OCI-LY3 (cell line): Measurements from ENCODE around the gene ROPN1.

Experiments used
- H2AFZ ChIP-seq: fragments of 200-600, 300-600 bp; shearing (Covaris generic); 2 replicates; pipeline ENCODE4 v1.6.0; 2014; ENCODE audit warnings: antibody characterized with exemption, low read depth, low read length
- H3K27ac ChIP-seq: fragments of 200-600, 300-600 bp; sonication (generic); 2 replicates; pipeline ENCODE4 v1.5.1; 2014; ENCODE audit warnings: mild to moderate bottlenecking, low read length, moderate library complexity, mixed read lengths
- H3K27me3 ChIP-seq: fragments of 200-600, 300-600 bp; sonication (generic); 2 replicates; pipeline ENCODE4 v1.6.1; 2014; ENCODE audit warnings: low read depth, low read length, mixed read lengths
- H3K36me3 ChIP-seq: fragments of 200-600, 300-600 bp; sonication (generic); replicated peaks from 2 replicates; pipeline ENCODE3; 2014; ENCODE audit warnings: low read depth, low read length, mixed read lengths
- H3K4me1 ChIP-seq: fragments of 300-600, 200-600 bp; sonication (generic); 2 replicates; pipeline ENCODE4 v1.6.1; 2014; ENCODE audit warnings: low read length, mixed read lengths
- H3K4me2 ChIP-seq: fragments of 200-600, 300-600 bp; sonication (generic); 2 replicates; pipeline ENCODE4 v1.6.1; 2014; ENCODE audit warnings: low read length, mixed read lengths
- H3K4me3 ChIP-seq: fragments of 300-600, 200-600 bp; sonication (generic); 2 replicates; pipeline ENCODE4 v1.5.1; 2014; ENCODE audit warnings: antibody characterized with exemption, mild to moderate bottlenecking, low read length, moderate library complexity
- H3K79me2 ChIP-seq: fragments of 300-600, 200-600 bp; shearing (Covaris generic); 2 replicates; pipeline ENCODE4 v1.6.1; 2014; ENCODE audit warnings: mild to moderate bottlenecking, low read length, mixed read lengths
- H3K9ac ChIP-seq: fragments of 300-600, 200-600 bp; shearing (Covaris generic); 2 replicates; pipeline ENCODE4 v1.6.0; 2014; ENCODE audit warnings: mild to moderate bottlenecking, low read length, moderate library complexity
- H3K9me3 ChIP-seq: fragments of 200-600, 300-600 bp; shearing (Covaris generic); 2 replicates; pipeline ENCODE4 v1.6.1; 2014; ENCODE audit warnings: low read length, mixed read lengths; ENCODE audit not compliant: insufficient read depth
- H4K20me1 ChIP-seq: fragments of 200-600, 300-600 bp; sonication (generic); 2 replicates; pipeline ENCODE4 v1.6.1; 2016; ENCODE audit warnings: low read length, mixed read lengths; ENCODE audit not compliant: insufficient read depth
- CTCF ChIP-seq: fragments of 200-600, 300-600 bp; sonication (generic); IDR thresholded peaks from 2 replicates; pipeline ENCODE4 v1.5.1; 2014; ENCODE audit warnings: antibody characterized with exemption, low read length, low read depth
- EZH2phosphoT487 ChIP-seq: fragments of 200-600 bp; shearing (Covaris generic); IDR thresholded peaks from 2 replicates; pipeline ENCODE4 v1.6.1; 2018; ENCODE audit warnings: antibody characterized with exemption, mixed run types, low read depth

Gene ROPN1

GRCh38 chr3:124034844-124035152, 42.9 kb upstream of the ROPN1 start:
- H3K4me3 ChIP-seq: no peak overlapping the region
- H4K20me1 ChIP-seq: no peaks in the 10 kb centered on the region
- H3K4me2 ChIP-seq: no peak overlapping the region
- H2AFZ ChIP-seq: no peak overlapping the region
- H3K36me3 ChIP-seq: no peaks in the 10 kb centered on the region
- no peak overlapping the region for H3K9ac ChIP-seq
- no peaks in the 10 kb centered on the region for H3K4me1 ChIP-seq
- peaks cover 14% of the 10 kb centered on the region; the same call in 1 of the 2 replicates for H3K27me3 ChIP-seq
- TF ChIP-seq EZH2phosphoT487: no peak
- no peak for TF ChIP-seq CTCF
- H3K9me3 ChIP-seq: no peaks in the 10 kb centered on the region
- H3K27ac ChIP-seq: no peak overlapping the region
- no peaks in the 10 kb centered on the region for H3K79me2 ChIP-seq

- TF ChIP-seq CTCF (no peak), EZH2phosphoT487 (no peak)
- Histone ChIP-seq H3K79me2 (no peaks in the 10 kb centered on the region), H3K27ac (no peak overlapping the region), H3K27me3 (peaks cover 10% of the 10 kb centered on the region; the same call in 1 of the 2 replicates), H3K4me1 (no peaks in the 10 kb centered on the region), H3K36me3 (no peaks in the 10 kb centered on the region), H3K9me3 (no peaks in the 10 kb centered on the region), H4K20me1 (no peaks in the 10 kb centered on the region), H3K9ac (no peak overlapping the region), H2AFZ (no peak overlapping the region), H3K4me3 (no peak overlapping the region), H3K4me2 (no peak overlapping the region)
Measured at GRCh38 chr3:124034016-124034843, 42.3 kb upstream of the ROPN1 start.

- Histone ChIP-seq H2AFZ (no peak within 1 kb of the TSS), H3K4me3 (no peak within 1 kb of the TSS), H3K4me2 (no peak within 1 kb of the TSS), H3K79me2 (no peaks in the 10 kb centered on the region), H3K4me1 (no peaks in the 10 kb centered on the region), H4K20me1 (no peaks in the 10 kb centered on the region), H3K36me3 (no peaks in the 10 kb centered on the region), H3K9ac (no peak within 1 kb of the TSS), H3K27ac (no peak within 1 kb of the TSS), H3K9me3 (no peaks in the 10 kb centered on the region), H3K27me3 (peaks cover 7% of the 10 kb centered on the region; the same call in 1 of the 2 replicates)
- TF ChIP-seq EZH2phosphoT487: no peak
- TF ChIP-seq CTCF: no peak
Measured at GRCh38 chr3:124033360-124034015, 41.6 kb upstream of the ROPN1 start, which contains the start of gene KALRN. TSS of gene KALRN (plus strand) at chr3:124033369.

- no peak overlapping the region for H3K27ac ChIP-seq
- TF ChIP-seq CTCF (no peak), EZH2phosphoT487 (no peak)
- no peak overlapping the region for H3K4me2 ChIP-seq
- H4K20me1 ChIP-seq: no peaks in the 10 kb centered on the region
- H3K36me3 ChIP-seq: no peaks in the 10 kb centered on the region
- no peak overlapping the region for H3K4me3 ChIP-seq
- H3K79me2 ChIP-seq: no peaks in the 10 kb centered on the region
- no peaks in the 10 kb centered on the region for H3K9me3 ChIP-seq
- no peaks in the 10 kb centered on the region for H3K4me1 ChIP-seq
- peaks cover 3% of the 10 kb centered on the region; the same call in 1 of the 2 replicates for H3K27me3 ChIP-seq
- H3K9ac ChIP-seq: no peak overlapping the region
- no peak overlapping the region for H2AFZ ChIP-seq
Measured at GRCh38 chr3:124032881-124033359, 41.0 kb upstream of the ROPN1 start.
